Smooth muscle cell of the brain vasculature (primary cell): Measurements from ENCODE around the gene TEPSIN.

Source experiments
- DNase-seq: peaks from one replicate; pipeline ENCODE4 v3.0.0-alpha.2; 2012; ENCODE audit warnings: low read depth, low spot score

TEPSIN gene

GRCh38 chr17:81197831-81198490 is 40.9 kb downstream of the TEPSIN start:
- DNase-seq: no peak

- no peak for DNase-seq
These were observed 41.5 kb downstream of the TEPSIN start for GRCh38 chr17:81197409-81197795.

GRCh38 chr17:81196505-81197408 is 42.1 kb downstream of the TEPSIN start:
- no peak for DNase-seq

GRCh38 chr17:81195941-81196495 is 42.8 kb downstream of the TEPSIN start:
- no peak for DNase-seq

- DNase-seq: no peak
These were observed 43.6 kb downstream of the TEPSIN start for GRCh38 chr17:81194941-81195901.

GRCh38 chr17:81194225-81194760 is 44.6 kb downstream of the TEPSIN start:
- no peak for DNase-seq

- DNase-seq: no peak
These were observed 45.2 kb downstream of the TEPSIN start for GRCh38 chr17:81193470-81194224.

- DNase-seq: no peak
These were observed 45.8 kb downstream of the TEPSIN start for GRCh38 chr17:81193051-81193410.

- no peak for DNase-seq
These were observed 46.3 kb downstream of the TEPSIN start for GRCh38 chr17:81192386-81193050.

- no peak for DNase-seq
These were observed 47.2 kb downstream of the TEPSIN start for GRCh38 chr17:81191646-81192045.

- no peak for DNase-seq
These were observed 47.7 kb downstream of the TEPSIN start for GRCh38 chr17:81191116-81191515.

GRCh38 chr17:81190591-81190990 is 48.3 kb downstream of the TEPSIN start:
- no peak for DNase-seq

GRCh38 chr17:81189670-81190530 is 49.0 kb downstream of the TEPSIN start:
- no peak for DNase-seq

GRCh38 chr17:81189016-81189415 is 49.8 kb downstream of the TEPSIN start:
- DNase-seq: no peak

GRCh38 chr17:81188491-81188840 is 50.4 kb downstream of the TEPSIN start:
- no peak for DNase-seq

- DNase-seq: no peak
These were observed 51.0 kb downstream of the TEPSIN start for GRCh38 chr17:81187586-81188490.

- no peak for DNase-seq
These were observed 51.7 kb downstream of the TEPSIN start for GRCh38 chr17:81187120-81187519.

- no peak for DNase-seq
These were observed 52.7 kb downstream of the TEPSIN start for GRCh38 chr17:81186203-81186602.
